Tibial nerve (tissue), 4 donors: ENCODE measurements around the gene SIGLEC12.

Experiments used
- EP300 ChIP-seq, 2 donors: sonication (generic); formaldehyde crosslinking; IDR thresholded peaks; one replicate each; pipeline ENCODE4 v1.6.1; 2017; ENCODE audit warnings: antibody characterized with exemption in 2 of 2, mild to moderate bottlenecking in 1 of 2
- POLR2A ChIP-seq, 2 donors: fragments of 450-650 bp; IDR thresholded peaks; one replicate each; pipeline ENCODE4 v1.6.1; 2017; ENCODE audit warnings: antibody characterized with exemption in 2 of 2, mild to moderate bottlenecking in 2 of 2, moderate library complexity in 2 of 2
- TF ChIP-seq, protein P1 (sequence below), 5 experiments: fragments of 200-600 bp in 3 of 5; fragments of 450-650 bp in 2 of 5; sonication (generic) in 3 of 5; IDR thresholded peaks; one replicate each; pipeline ENCODE4 v1.5.1; 2016 to 2019; ENCODE audit warnings: antibody characterized with exemption in 5 of 5, mild to moderate bottlenecking in 3 of 5, moderate library complexity in 2 of 5

DNA sequence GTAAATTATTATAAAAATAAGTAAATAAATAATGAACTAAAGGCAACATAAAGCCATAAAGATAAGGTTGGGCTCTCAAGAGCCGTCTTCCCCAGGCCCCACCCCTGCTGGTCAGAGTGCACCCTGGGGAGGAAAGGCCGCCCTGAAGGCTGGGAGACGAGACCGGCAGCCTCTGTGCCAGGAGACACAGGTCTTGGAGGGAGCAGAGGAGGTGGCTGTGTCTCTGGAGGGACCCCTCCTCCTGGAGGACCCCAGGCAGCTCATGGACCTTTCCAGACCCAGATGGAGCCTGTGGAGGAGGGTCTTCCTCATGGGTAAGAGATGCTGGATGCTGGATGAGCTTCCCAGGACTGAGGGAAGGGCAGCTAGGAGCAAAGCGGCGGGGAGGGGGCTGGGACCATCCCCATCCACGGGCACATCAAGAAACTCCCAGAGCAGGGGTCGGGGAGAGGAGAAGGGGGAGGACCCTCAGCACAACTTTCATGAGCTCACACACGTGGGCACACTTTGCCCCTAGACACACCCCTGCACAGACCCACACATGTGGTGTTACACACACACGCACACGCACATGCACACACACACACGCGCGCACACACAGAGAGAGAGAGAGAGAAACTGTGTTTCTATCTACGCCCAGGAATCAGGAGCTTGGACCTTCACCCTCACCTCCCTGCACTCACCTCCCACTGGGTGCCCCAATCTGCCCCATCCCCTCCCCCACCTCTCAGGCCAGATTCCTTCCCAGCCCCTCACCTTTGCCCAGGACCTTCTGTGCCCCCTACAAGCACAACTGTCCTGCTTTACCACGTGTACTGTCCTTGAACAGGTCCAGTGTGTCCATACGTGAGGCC, 23.0 kb downstream of the SIGLEC12 start, which contains the start of gene CEACAM18:
- TF ChIP-seq, protein P1, sequence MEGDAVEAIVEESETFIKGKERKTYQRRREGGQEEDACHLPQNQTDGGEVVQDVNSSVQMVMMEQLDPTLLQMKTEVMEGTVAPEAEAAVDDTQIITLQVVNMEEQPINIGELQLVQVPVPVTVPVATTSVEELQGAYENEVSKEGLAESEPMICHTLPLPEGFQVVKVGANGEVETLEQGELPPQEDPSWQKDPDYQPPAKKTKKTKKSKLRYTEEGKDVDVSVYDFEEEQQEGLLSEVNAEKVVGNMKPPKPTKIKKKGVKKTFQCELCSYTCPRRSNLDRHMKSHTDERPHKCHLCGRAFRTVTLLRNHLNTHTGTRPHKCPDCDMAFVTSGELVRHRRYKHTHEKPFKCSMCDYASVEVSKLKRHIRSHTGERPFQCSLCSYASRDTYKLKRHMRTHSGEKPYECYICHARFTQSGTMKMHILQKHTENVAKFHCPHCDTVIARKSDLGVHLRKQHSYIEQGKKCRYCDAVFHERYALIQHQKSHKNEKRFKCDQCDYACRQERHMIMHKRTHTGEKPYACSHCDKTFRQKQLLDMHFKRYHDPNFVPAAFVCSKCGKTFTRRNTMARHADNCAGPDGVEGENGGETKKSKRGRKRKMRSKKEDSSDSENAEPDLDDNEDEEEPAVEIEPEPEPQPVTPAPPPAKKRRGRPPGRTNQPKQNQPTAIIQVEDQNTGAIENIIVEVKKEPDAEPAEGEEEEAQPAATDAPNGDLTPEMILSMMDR (IDR thresholded peaks at IDR 0.05), result no peak
- TF ChIP-seq EP300 (IDR thresholded peaks at IDR 0.05) (no peak), POLR2A (IDR thresholded peaks at IDR 0.05) (no peak)
